ENCODE data around the gene TSFM.
A peak's percentile ranks its signal among the peaks of the same experiment; 100 is the strongest.
"Not testable (repeated sequence)": the region's sequence is repeated elsewhere in the genome, so short reads cannot be mapped to it uniquely, and the experiment has no call there.

Gene TSFM

GRCh38 chr12:57765003-57765697 is 17.4 kb upstream of the TSFM start:
- peak; percentile 71 for DNase-seq

DNA sequence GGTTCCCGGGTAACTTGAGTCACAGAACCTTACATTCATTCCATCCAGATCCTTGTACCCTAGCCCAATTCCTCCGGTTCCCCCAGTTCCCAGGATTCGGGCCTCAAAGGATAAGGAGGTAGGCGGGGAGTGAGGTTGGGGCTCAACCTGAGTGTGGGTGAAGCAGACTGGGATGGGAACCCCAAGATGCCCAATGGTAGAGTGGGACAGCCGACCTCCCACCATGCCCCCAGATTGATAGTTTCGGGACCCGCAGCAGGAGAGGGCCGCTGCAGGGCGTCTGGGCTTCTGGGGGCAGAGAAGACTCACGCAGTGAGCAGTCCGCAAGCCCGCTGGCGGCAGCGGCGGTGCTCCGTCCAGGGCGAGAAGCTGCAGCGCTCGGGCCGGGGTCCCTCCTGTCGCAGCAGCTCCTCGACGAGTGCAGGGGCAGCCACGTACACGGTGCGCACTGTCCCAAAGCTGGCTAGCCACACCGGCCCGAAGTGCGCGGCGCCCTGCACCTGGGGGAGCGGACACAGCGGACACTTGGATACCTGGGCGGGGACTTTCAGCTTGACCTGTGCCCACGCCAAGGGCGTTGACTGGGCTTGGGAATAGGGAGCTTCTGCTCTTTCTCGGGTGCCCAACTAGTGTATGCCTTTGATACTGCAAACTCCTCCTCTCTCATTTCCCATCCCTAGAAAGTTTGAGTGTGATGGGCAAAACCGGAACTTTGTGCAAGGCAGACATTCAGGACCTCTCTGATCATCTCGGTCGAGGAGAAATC is 16.7 kb upstream of the TSFM start:
- DNase-seq: peak; percentile 33

DNA sequence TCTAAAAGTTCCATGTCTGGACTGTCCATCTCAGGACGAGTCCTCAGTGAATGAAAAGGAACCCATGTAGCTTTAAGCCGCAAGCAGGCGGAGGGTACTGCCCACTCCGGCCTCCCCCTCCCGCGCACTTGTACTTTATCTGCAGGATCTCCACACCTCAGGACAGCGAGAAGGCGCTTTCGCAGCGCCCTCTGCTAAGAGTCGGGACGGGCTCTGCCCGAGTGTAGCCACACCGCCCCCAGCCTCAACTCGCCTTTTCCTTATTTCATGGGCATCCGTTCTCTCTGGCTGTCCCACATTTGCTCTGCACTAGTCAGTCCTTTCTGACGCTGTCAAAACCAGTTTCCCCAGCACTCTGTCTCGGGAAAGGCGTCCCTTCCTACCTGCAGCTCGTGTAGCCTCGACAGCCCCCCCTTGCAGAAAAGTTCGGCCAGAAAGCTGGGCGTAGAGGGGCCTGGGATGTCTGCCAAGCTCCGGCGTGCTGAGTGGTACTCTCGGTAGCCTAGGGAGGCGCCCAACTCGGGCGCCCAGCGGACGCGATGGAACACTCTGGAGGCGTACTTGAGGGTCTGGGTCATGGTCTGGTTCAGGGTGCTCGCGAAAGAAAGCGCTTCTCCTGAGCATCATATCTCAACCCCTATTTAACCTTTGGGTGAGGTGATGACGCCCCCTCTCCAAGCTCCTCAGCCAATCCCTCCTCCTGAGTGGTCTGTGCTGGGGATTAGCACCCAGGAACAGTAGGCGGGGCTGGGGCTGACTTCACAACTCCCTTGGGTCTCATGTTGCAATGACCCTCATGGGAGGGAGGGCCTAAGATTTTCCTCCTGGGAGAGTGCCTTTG is 15.9 kb upstream of the TSFM start, which contains the start of gene CYP27B1:
Gene CYP27B1, minus strand, starts transcription at position 615 of the 841 bp plus-strand sequence. Its CDS starts 37 bp downstream, at position 578.
- peak; percentile 71 for DNase-seq

DNA sequence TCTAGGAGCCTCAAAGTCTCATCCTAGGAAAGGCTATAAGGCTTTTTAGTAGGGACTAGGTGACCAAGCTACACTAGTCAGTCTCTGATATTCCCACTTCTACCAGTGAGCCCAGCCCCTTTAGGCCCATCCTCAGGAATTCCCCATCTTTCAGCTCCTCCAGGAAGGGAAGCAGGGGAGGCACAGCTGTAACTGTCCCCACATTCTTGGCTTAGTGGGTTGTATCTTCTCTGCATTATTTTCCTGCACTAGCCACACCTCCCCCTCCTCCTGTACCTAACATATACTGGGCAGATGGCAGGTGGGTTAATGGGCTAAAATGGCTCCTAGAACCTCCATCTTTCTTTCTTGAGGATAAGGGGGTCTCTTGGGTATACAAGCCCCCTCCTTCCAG is 15.3 kb upstream of the TSFM start:
- no peak for DNase-seq

DNA sequence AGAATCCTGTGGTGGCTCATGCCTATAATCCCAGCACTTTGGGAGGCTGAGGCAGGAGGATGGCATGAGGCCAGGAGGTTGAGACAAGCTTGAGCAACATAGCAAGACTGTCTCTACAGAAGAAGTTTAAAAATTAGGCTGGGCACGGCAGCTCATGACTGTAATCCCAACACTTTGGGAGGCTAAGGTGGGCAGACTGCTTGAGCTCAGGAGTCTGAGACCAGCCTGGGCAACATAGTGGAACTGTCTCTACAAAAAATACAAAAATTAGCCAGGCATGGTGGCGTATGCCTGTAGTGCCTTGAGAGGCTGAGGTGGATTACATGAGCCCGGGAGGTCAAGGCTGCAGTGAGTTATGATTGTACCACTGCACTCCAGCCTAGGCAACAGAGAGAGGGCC is 14.7 kb upstream of the TSFM start:
- DNase-seq: no peak

DNA sequence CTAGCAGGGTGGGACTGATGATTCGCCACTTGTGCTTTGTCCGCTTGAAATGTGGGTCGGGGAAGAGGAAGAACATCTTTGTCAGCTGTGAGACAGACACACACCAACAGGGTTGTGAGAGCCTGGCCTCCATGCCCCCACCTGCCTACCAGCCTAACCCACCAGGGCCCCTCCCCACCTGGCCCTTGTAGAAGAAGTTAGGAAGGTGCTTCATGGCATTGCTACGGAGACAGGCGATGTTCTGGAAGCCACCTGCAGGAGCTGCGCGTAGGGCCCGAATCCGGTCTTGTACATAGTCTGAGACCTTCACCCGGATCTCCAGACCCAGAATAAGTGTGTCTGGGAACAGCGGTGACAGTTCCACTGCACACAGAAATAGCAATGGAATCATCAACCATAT is 13.0 kb upstream of the TSFM start:
- no peak for DNase-seq

DNA sequence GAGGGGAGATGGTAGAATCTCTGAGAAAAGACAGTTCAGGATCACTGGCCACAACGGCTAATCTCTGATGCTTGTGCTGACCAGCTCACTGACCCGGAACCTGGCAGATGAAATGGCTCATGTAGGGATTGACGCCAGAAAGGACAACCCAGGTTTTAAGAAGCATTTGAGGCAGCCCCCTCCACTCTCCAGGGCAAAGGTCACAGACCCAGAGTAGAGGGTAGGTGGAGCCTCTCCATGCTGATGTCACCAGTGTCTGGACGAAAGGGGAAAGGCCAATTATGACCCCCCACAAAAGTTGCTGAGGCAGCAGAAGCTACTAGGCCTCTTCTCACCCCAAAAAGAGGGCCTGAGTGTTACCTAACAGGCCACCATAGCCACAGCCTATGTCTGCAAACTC is 11.9 kb upstream of the TSFM start:
- no peak for DNase-seq

- peak; percentile 95 for DNase-seq
These were observed 11.2 kb upstream of the TSFM start for GRCh38 chr12:57771236-57771872.

DNA sequence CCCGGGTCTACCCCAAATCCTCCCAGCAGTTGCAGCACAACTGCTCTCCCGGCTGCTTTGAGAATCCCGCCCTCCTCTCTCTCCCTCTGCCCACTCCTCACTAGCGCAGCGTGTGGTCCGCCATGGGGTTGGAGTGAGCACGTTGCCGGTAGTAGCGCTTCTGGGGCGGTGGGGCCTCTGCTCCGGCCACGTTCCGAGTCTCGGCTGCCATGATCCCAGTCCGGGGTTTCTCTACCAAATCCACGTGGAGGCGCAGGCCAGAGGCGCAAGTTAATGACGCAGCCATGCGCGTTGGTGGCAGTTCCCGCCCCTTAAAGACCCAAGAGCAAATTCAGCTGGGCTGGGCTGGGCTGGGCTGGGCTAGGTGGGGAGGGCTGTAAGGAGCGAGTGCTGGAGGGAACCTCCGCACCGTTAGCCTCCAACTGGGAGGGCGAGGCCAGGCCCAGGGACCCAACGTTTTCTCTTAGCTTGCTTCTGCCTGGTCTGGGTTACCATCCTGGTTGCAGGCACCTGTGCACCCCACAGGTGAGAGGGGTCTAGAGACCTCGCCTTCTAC is 10.6 kb upstream of the TSFM start, which contains the start of gene METTL1:
Gene METTL1, minus strand, starts transcription at position 233 of the 556 bp plus-strand sequence. Its CDS starts 22 bp downstream, at position 211.
- peak; percentile 98 for DNase-seq

GRCh38 chr12:57772429-57773322 is 9.9 kb upstream of the TSFM start, which contains the start of gene EEF1AKMT3:
EEF1AKMT3 (plus strand) TSS chr12:57772614; CDS start chr12:57772725, 111 bp downstream.
- DNase-seq: peak; percentile 75

DNA sequence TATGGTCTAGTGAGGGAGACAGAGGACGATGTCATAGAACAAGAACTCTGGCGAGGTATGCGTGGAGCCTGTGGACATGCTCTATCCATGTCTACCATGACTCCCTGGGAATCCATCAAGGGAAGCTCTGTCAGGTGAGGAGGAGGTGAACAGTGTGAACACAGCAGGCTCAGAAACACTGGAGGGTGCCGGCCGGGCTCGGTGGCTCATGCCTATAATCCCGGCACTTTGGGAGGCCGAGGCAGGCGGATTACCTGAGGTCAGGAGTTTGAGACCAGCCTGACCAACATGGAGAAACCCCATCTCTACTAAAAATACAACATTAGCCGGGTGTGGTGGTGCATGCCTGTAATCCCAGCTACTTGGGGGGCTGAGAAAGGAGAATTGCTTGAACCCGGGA is 8.0 kb upstream of the TSFM start:
- not testable (repeated sequence) for DNase-seq

- DNase-seq: no peak
These were observed 7.5 kb upstream of the TSFM start for GRCh38 chr12:57775044-57775443.

DNA sequence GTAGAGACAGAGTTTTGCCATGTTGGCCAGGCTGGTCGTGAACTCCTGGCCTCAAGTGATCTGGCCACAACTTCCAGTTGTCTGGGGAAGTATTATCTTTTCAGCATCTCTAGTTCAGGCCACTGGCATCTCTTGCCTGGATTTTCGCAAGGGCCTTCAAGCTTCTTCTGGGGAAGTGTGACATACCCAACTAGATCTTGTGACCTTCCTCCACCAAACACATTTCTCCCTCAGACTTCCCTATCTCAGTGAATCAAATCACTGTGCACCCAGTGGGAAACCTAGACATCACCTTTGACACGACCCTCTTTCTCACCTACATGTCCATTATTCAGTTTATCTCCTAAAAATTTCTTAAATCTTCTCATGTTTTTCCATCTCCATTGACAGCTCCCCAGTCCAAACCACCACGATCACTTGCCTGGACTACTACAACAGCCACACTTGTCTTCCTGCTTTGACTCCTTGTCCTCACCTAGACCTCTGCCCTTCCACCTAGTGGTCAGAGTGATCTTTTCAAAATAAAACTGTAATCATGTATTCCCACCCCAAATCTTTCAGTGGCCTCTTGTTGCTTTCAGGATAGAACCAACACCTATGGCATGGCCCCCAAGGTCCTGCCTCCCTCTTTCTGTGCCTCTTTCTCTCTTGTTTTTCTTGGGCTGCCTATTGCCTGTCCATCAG is 6.9 kb upstream of the TSFM start:
- no peak for DNase-seq

DNA sequence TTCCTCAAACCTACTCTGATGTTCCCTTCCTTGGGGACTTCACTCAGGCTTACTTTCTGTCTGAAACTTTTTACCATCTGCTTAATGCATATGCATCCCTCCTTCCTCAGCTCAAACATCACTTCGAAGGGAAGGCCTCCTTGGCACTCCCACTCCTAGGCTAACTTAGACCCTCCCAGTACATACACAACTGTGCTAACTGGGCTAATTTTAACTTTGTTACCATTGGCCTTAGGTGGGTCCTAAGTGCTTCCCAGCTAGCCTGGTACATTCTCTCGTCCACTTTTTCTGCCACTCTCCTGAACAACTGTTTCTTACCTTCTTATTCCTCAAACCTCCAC is 6.4 kb upstream of the TSFM start:
- DNase-seq: no peak

DNA sequence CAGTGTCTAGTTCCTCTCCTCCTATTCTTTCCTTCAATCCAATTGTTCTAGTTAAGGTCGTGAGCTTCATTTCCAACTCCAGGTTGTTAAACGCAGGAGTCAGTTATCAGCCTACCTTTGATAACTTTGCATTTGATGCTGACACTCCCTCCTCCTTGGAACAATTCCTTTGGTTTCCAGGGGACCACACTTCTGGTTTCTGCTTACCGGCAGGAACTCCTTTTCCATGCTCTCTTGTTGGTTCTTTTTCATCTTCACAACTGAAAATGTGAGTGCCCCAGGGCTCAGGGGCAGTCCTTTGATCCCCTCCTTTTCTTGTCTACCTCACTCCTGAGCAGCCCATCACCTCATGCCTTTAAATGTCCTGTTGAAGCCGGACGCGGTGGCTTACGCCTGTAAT is 5.2 kb upstream of the TSFM start:
- no peak for DNase-seq

DNA sequence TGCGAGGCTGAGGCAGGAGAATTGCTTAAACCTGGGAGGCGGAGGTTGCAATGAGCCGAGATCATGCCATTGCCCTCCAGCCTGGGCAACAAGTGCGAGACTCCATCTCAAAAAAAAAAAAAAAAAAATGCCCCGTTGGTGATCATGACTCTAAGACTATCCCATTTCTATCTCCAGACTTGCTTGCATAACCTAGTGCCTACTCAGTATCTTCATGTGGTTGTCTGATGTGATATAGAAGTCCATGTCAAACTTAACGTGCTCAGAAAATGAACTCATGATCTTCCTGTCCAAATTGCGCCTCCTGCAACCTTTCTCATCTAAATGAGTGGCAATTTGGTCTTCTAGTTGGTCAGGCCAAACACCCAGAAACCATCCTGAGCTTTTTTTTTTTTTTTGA is 4.7 kb upstream of the TSFM start:
- no peak for DNase-seq

DNA sequence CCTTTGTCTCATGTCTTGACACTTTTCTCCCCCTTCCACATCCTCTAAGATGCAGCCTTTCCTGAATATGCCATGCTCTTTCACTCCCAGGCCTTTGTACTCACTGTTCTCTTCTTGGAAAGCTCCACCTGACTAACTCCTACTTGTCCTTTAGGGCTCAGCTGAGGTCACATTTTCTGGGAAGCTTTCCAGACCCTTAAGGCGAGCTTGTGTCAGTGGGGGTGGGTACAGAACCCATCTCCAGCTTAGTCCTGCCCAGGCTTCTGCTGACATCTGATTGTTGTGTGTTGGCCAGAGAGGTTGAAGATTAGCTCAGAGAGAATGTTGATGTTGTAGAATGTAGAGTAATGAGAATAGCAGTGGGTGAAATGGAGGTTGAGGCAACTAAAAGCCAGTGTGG is 2.9 kb upstream of the TSFM start:
- peak; percentile 32 for DNase-seq

GRCh38 chr12:57780284-57780897 is 2.2 kb upstream of the TSFM start:
- no peak for DNase-seq

DNA sequence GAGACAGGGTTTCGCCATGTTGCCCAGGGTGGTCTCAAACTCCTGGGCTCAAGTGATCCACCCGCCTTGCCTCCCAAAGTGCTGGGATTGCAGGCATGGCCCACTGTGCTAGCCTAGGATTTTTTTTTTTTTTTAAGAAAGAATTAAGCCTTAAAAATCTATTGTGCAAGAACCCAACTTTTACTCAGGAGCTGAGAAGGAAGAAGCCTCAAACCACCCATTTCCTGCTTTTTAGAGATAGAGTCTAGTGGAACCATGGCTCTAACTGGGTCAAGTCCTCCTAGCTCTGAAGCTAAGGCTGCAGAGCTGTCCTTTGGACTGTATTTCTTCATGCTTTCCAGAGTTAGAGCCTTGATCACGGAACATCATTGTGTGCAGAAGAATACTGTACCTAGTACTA is 1.3 kb upstream of the TSFM start:
- DNase-seq: no peak

- no peak for DNase-seq
These were observed 786 bp upstream of the TSFM start for GRCh38 chr12:57781801-57782200.

Data from EL (cell line).